HepG2 (cell line): Measurements from ENCODE around the gene CLIP2. TPM values are rescaled to one million over a fixed set of nuclear protein-coding genes. Genes with fewer than 3 reads are reported as not detected.

ENCODE experiments used
- ARNT2 ChIP-seq: sonication (generic); formaldehyde crosslinking; IDR thresholded peaks from 2 replicates; pipeline ENCODE4 v1.8.0; 2022; ENCODE audit warnings: mild to moderate bottlenecking, low read depth, missing genetic modification reagents, moderate library complexity
- DMAP1 ChIP-seq: IDR thresholded peaks from 2 replicates; pipeline ENCODE4 v1.6.1; 2016
- DNMT3B ChIP-seq: conservative IDR thresholded peaks from 2 replicates; pipeline ENCODE4 v1.6.1; 2016; ENCODE audit warnings: missing biosample characterization, control low read depth
- GRHL1 ChIP-seq: sonication (generic); formaldehyde crosslinking; conservative IDR thresholded peaks from 2 replicates; pipeline ENCODE4 v1.8.0; 2022; ENCODE audit warnings: missing genetic modification reagents
- HMGXB3 ChIP-seq: sonication (generic); formaldehyde crosslinking; IDR thresholded peaks from 2 replicates; pipeline ENCODE4 v1.4.0; 2020; ENCODE audit warnings: missing genetic modification reagents, borderline replicate concordance
- NCOR1 ChIP-seq: fragments of 200-600 bp; sonication (generic); IDR thresholded peaks from 2 replicates; pipeline ENCODE4 v1.7.0; 2017; ENCODE audit warnings: antibody characterized with exemption, low read length, borderline replicate concordance
- NFE2L1 ChIP-seq: sonication (generic); formaldehyde crosslinking; IDR thresholded peaks from 2 replicates; pipeline ENCODE4 v1.4.0; 2020; ENCODE audit warnings: missing genetic modification reagents, mild to moderate bottlenecking, borderline replicate concordance
- PPARG ChIP-seq: conservative IDR thresholded peaks from 2 replicates; pipeline ENCODE4 v1.6.1; 2016; ENCODE audit warnings: missing biosample characterization, missing genetic modification reagents
- SETDB1 ChIP-seq: sonication (generic); formaldehyde crosslinking; IDR thresholded peaks from 2 replicates; pipeline ENCODE4 v1.5.1; 2020; ENCODE audit warnings: missing genetic modification reagents, mild to moderate bottlenecking, borderline replicate concordance
- SP1 ChIP-seq, 2 experiments: fragments of 450-650 bp in 1 of 2; sonication (generic) in 1 of 2; formaldehyde crosslinking in 1 of 2; IDR thresholded peaks; 2 replicates each; pipeline versions ENCODE4 v1.4.0 to v1.6.1; 2016 to 2020; ENCODE audit warnings: missing genetic modification reagents in 1 of 2
- ZBTB26 ChIP-seq: IDR thresholded peaks from 2 replicates; pipeline ENCODE4 v1.6.1; 2016; ENCODE audit warnings: missing compliant biosample characterization, missing genetic modification reagents, borderline replicate concordance
- ZNF720 ChIP-seq: sonication (generic); formaldehyde crosslinking; IDR thresholded peaks from 2 replicates; pipeline ENCODE4 v1.4.0; 2020; ENCODE audit warnings: missing genetic modification reagents
- polyA plus RNA-seq, 8 experiments: library from polyadenylated mRNA; depleted of rRNA in 3 of 8; stranded (reverse) in 7 of 8; unstranded in 1 of 8; fragments of >200 nt; fragmentation: Illumina TruSeq in 4 of 8; extraction: Trizol in 4 of 8; gene quantifications; 2 replicates each; pipeline versions ENCODE4 v1.2.1 to v1.2.3, GENCODE V29; 2011 to 2016; ENCODE audit warnings: low read depth in 4 of 8, missing spikeins in 1 of 8, mixed read lengths in 1 of 8; ENCODE audit not compliant: insufficient read depth in 1 of 8
- total RNA-seq, 5 experiments: library from RNA; depleted of rRNA; stranded (reverse); fragments of >200 nt; fragmentation: Illumina TruSeq; extraction: Trizol; gene quantifications; 2 replicates each; pipeline ENCODE4 v1.2.3, GENCODE V29; 2016; ENCODE audit warnings: low read depth in 1 of 5
- TF ChIP-seq, protein P1 (sequence below): sonication (generic); formaldehyde crosslinking; IDR thresholded peaks from 2 replicates; pipeline ENCODE4 v1.5.1; 2020; ENCODE audit warnings: mild to moderate bottlenecking, missing genetic modification reagents, borderline replicate concordance

Gene CLIP2
- total and polyA plus RNA-seq, 2 of the 13 experiments (the other 11 are each of a cell fraction or from before 2014, with no cell fraction given) = 6.5 to 17.4 TPM

- no peak for TF ChIP-seq HMGXB3 (CRISPR knock-in tag)
- TF ChIP-seq, protein P1, sequence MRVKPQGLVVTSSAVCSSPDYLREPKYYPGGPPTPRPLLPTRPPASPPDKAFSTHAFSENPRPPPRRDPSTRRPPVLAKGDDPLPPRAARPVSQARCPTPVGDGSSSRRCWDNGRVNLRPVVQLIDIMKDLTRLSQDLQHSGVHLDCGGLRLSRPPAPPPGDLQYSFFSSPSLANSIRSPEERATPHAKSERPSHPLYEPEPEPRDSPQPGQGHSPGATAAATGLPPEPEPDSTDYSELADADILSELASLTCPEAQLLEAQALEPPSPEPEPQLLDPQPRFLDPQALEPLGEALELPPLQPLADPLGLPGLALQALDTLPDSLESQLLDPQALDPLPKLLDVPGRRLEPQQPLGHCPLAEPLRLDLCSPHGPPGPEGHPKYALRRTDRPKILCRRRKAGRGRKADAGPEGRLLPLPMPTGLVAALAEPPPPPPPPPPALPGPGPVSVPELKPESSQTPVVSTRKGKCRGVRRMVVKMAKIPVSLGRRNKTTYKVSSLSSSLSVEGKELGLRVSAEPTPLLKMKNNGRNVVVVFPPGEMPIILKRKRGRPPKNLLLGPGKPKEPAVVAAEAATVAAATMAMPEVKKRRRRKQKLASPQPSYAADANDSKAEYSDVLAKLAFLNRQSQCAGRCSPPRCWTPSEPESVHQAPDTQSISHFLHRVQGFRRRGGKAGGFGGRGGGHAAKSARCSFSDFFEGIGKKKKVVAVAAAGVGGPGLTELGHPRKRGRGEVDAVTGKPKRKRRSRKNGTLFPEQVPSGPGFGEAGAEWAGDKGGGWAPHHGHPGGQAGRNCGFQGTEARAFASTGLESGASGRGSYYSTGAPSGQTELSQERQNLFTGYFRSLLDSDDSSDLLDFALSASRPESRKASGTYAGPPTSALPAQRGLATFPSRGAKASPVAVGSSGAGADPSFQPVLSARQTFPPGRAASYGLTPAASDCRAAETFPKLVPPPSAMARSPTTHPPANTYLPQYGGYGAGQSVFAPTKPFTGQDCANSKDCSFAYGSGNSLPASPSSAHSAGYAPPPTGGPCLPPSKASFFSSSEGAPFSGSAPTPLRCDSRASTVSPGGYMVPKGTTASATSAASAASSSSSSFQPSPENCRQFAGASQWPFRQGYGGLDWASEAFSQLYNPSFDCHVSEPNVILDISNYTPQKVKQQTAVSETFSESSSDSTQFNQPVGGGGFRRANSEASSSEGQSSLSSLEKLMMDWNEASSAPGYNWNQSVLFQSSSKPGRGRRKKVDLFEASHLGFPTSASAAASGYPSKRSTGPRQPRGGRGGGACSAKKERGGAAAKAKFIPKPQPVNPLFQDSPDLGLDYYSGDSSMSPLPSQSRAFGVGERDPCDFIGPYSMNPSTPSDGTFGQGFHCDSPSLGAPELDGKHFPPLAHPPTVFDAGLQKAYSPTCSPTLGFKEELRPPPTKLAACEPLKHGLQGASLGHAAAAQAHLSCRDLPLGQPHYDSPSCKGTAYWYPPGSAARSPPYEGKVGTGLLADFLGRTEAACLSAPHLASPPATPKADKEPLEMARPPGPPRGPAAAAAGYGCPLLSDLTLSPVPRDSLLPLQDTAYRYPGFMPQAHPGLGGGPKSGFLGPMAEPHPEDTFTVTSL = peak; percentile 54; the same call in 1 of the 2 replicates
- no peak for TF ChIP-seq NFE2L1 (CRISPR knock-in tag)
- TF ChIP-seq DNMT3B (CRISPR knock-in tag) = peak; percentile 94
- peak; percentile 87 for TF ChIP-seq ARNT2
- no peak for TF ChIP-seq SETDB1 (CRISPR knock-in tag)
- peak; percentile 78 for TF ChIP-seq NCOR1
- TF ChIP-seq GRHL1 = no peak
- TF ChIP-seq DMAP1 (CRISPR knock-in tag) = peak; percentile 95
- no peak for TF ChIP-seq SP1 (IDR thresholded peaks at IDR 0.05)
- peak; percentile 39; the same call in 1 of the 2 replicates for TF ChIP-seq SP1 (CRISPR knock-in tag; IDR thresholded peaks at IDR 0.05)
- TF ChIP-seq PPARG (CRISPR knock-in tag) = 0 out of 2 replicates have a peak, but pooled peaks have one; percentile 8
- TF ChIP-seq ZNF720 (CRISPR knock-in tag) = no peak
- TF ChIP-seq ZBTB26 (CRISPR knock-in tag) = peak; percentile 37; the same call in 1 of the 2 replicates
These were observed 3.8 kb downstream of the CLIP2 start (continued) for GRCh38 chr7:74292757-74293576.
